ENCODE measurements around the gene TUBGCP3.
A peak's percentile ranks its signal among the peaks of the same experiment; 100 is the strongest.
"Not testable (repeated sequence)": the region's sequence is repeated elsewhere in the genome, so short reads cannot be mapped to it uniquely, and the experiment has no call there.

Gene TUBGCP3

GRCh38 chr13:112576768-112577167 is 11.2 kb downstream of the TUBGCP3 start:
- DNase-seq (ENCODE audit: low read depth): no peak

GRCh38 chr13:112576191-112576590 is 11.8 kb downstream of the TUBGCP3 start:
- DNase-seq (ENCODE audit: low read depth): no peak

GRCh38 chr13:112575675-112576074 is 12.3 kb downstream of the TUBGCP3 start:
- DNase-seq (ENCODE audit: low read depth): peak; percentile 75

GRCh38 chr13:112574834-112575613 is 12.9 kb downstream of the TUBGCP3 start:
- DNase-seq (ENCODE audit: low read depth): no peak

GRCh38 chr13:112574416-112574815 is 13.5 kb downstream of the TUBGCP3 start:
- DNase-seq (ENCODE audit: low read depth): no peak

- no peak for DNase-seq (ENCODE audit: low read depth)
Measured at GRCh38 chr13:112573710-112574109, 14.2 kb downstream of the TUBGCP3 start.

- DNase-seq (ENCODE audit: low read depth): no peak
Measured at GRCh38 chr13:112572366-112572765, 15.6 kb downstream of the TUBGCP3 start.

- no peak for DNase-seq (ENCODE audit: low read depth)
Measured at GRCh38 chr13:112569821-112570220, 18.1 kb downstream of the TUBGCP3 start.

GRCh38 chr13:112567161-112567862 is 20.6 kb downstream of the TUBGCP3 start:
- DNase-seq (ENCODE audit: low read depth): peak; percentile 60

- DNase-seq (ENCODE audit: low read depth): no peak
Measured at GRCh38 chr13:112562786-112563383, 25.1 kb downstream of the TUBGCP3 start.

- no peak for DNase-seq (ENCODE audit: low read depth)
Measured at GRCh38 chr13:112562254-112562653, 25.7 kb downstream of the TUBGCP3 start.

GRCh38 chr13:112561478-112561877 is 26.5 kb downstream of the TUBGCP3 start:
- DNase-seq (ENCODE audit: low read depth): no peak

- DNase-seq (ENCODE audit: low read depth): no peak
Measured at GRCh38 chr13:112558696-112559418, 29.1 kb downstream of the TUBGCP3 start.

- no peak for DNase-seq (ENCODE audit: low read depth)
Measured at GRCh38 chr13:112556600-112556999, 31.4 kb downstream of the TUBGCP3 start.

GRCh38 chr13:112554214-112554850 is 33.6 kb downstream of the TUBGCP3 start:
- DNase-seq (ENCODE audit: low read depth): no peak

GRCh38 chr13:112548975-112549374 is 39.0 kb downstream of the TUBGCP3 start:
- DNase-seq (ENCODE audit: low read depth): not testable (repeated sequence)

- DNase-seq (ENCODE audit: low read depth): peak; percentile 79
Measured at GRCh38 chr13:112545856-112546255, 42.1 kb downstream of the TUBGCP3 start.

- no peak for DNase-seq (ENCODE audit: low read depth)
Measured at GRCh38 chr13:112532837-112533745, 54.9 kb downstream of the TUBGCP3 start.

GRCh38 chr13:112531263-112531794 is 56.6 kb downstream of the TUBGCP3 start:
- DNase-seq (ENCODE audit: low read depth): no peak

- no peak for DNase-seq (ENCODE audit: low read depth)
Measured at GRCh38 chr13:112530861-112531260, 57.1 kb downstream of the TUBGCP3 start.

GRCh38 chr13:112529216-112529615 is 58.7 kb downstream of the TUBGCP3 start:
- DNase-seq (ENCODE audit: low read depth): no peak

All from EH (cell line).